Adrenal gland (tissue), 5 donors: ENCODE measurements around the gene RPL22.

Experiments used
- POLR2A ChIP-seq, 2 donors: fragments of 450-650 bp; IDR thresholded peaks; one replicate each; pipeline ENCODE4 v1.6.1; 2017; ENCODE audit warnings: antibody characterized with exemption in 2 of 2, mild to moderate bottlenecking in 2 of 2, moderate library complexity in 1 of 2
- TF ChIP-seq, protein P1 (sequence below), 6 experiments: fragments of 450-650 bp in 4 of 6; fragments of 200-600 bp in 2 of 6; sonication (generic) in 1 of 6; IDR thresholded peaks; 1 replicate in 5 of 6; 2 replicates in 1 of 6; pipeline versions ENCODE4 v1.5.1 to v1.8.0; 2016 to 2021; ENCODE audit warnings: antibody characterized with exemption in 6 of 6, mild to moderate bottlenecking in 2 of 6, moderate library complexity in 1 of 6
- donor health status: DM: no; HTN: no; CAD: no.

DNA sequence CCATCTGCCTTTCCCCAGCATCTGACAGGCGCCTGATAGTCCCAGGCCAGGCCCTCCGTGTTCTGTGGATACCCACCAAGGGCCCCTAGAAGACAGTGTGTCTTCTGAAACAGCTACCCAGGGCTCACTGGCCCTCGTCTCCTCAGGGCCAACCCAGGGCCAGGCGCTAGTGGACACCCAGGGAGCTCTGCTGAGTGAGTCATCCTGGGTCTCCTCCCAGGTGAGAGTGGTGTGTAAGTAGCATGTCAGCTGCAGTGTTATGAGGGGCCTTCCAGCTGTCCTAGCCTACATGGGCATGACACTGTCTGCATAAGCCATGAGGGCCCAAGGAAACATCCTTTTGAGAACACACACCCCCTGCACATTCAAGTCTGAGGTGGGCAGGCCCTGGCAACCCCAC lies 56.0 kb downstream of the RPL22 start:
- TF ChIP-seq, protein P1, sequence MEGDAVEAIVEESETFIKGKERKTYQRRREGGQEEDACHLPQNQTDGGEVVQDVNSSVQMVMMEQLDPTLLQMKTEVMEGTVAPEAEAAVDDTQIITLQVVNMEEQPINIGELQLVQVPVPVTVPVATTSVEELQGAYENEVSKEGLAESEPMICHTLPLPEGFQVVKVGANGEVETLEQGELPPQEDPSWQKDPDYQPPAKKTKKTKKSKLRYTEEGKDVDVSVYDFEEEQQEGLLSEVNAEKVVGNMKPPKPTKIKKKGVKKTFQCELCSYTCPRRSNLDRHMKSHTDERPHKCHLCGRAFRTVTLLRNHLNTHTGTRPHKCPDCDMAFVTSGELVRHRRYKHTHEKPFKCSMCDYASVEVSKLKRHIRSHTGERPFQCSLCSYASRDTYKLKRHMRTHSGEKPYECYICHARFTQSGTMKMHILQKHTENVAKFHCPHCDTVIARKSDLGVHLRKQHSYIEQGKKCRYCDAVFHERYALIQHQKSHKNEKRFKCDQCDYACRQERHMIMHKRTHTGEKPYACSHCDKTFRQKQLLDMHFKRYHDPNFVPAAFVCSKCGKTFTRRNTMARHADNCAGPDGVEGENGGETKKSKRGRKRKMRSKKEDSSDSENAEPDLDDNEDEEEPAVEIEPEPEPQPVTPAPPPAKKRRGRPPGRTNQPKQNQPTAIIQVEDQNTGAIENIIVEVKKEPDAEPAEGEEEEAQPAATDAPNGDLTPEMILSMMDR (IDR thresholded peaks at IDR 0.05): no peak
- no peak for TF ChIP-seq POLR2A (IDR thresholded peaks at IDR 0.05)
